ENCODE measurements around the gene TBC1D22A.

The TBC1D22A gene

GRCh38 chr22:47175151-47176025, 412.9 kb downstream of the TBC1D22A start:
- DNase-seq, result no peak

DNA sequence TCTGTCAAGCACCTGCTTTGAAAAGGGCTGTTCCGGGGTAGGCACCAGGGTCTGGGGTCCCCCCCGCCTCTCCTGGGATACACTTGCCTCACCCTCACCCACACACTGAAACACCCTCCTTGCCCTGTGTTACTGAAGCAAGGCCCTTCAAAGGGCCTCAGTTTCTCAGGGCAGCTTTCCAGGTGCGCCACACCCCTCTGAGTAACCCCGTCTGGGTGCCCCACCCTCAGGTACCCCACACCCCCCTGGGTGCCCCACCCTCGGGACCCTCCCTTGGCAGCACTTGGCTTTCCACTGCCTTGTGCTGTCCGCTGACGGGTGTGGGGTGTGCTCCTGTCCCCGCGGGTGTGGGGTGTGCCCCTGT, 413.6 kb downstream of the TBC1D22A start:
- DNase-seq, result no peak

GRCh38 chr22:47176573-47177333, 414.3 kb downstream of the TBC1D22A start:
- DNase-seq, result no peak

- no peak for DNase-seq
These were observed 414.9 kb downstream of the TBC1D22A start for GRCh38 chr22:47177334-47177815.

DNA sequence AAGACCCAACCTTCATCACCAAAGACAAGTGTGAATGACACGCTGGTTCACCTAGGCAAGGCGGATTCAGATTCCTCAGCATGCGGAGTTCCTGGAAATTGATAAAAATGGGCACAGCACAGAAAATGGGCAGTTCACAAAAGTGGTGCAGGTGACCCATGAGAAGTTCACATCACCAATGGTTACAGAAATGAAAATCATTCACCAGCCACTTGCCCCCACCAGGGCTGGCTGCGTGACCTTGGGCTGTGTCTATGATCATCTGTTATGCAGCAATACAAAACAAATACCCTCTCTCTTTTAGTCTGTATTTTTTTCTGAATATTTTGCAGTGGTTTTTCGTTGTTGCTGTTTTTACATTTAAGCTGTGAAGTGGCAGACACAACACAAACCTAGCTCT, 415.9 kb downstream of the TBC1D22A start:
- no peak for DNase-seq

- no peak for DNase-seq
These were observed 418.3 kb downstream of the TBC1D22A start for GRCh38 chr22:47180796-47181195.

DNA sequence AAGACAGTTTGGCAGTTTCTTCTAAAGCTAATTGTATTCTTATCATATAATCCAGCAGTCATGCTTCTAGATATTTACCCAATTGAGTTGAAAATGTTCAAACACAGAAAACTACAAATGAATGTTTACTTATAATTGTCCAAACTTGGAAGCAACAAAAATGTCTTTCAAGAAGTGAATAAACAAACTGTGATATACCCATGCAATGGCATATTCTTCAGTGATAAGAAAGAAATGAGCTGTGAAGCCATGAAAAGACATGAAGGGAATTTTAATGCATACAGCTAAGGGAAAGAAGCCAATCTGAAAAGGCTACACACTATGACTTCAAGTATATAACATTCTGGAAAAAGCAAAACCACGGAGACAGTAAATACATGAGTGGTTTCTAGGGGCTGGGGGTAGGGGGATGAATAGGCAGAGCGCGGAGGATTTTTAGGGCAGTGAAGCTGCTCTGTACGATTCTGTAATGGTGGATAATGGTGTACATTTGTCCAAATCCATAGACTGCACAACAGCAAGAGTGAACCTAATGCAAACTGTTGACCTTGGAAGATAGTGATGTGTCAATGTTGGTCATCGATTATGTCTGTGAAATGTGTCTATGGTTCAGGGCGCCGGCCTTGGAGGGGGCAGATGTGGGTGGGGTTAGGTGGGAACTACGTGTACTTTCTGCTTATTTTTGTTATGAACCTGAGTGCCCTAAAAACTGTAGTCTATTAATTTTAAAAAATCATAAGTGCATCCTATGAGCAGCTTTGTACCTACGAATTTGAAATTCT, 424.9 kb downstream of the TBC1D22A start:
- DNase-seq, result no peak

DNA sequence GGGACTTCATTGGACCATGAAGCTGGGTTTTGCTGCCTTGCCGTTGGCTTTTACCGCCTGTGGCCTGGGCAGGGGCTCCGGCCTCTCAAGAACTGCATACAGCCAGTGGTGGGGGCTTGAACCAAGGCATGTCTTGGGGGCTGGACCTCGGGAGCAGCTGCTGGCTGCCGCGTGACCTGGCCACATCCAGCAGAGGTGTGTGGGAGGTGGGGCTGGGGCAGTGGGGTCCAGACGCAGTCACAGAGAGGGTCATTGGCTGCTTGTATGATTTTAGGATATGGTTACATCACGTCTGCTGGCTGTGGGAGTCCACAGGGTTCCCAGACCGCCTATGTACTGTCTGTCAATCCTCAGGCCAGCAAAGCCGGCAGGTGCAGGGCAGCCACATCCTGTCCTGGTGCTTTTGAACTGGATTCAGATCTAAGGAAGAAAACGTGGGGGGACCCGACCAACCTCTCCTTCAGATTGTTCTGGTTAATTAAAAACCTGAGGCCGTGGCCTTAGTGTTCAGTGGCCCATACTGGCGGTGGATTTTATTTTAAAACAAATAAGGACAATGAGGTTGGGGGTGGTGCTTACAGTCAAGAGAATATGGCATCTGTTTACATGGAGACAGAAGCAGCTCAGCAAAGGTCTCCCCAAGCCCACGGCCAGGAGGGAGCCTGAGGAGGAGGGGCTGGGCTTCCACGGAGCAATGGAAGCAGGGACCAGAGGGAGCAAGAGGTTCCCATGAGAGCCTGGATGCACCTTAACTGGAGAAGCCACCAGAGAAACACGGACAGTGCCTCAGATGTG, 426.0 kb downstream of the TBC1D22A start:
- no peak for DNase-seq

DNA sequence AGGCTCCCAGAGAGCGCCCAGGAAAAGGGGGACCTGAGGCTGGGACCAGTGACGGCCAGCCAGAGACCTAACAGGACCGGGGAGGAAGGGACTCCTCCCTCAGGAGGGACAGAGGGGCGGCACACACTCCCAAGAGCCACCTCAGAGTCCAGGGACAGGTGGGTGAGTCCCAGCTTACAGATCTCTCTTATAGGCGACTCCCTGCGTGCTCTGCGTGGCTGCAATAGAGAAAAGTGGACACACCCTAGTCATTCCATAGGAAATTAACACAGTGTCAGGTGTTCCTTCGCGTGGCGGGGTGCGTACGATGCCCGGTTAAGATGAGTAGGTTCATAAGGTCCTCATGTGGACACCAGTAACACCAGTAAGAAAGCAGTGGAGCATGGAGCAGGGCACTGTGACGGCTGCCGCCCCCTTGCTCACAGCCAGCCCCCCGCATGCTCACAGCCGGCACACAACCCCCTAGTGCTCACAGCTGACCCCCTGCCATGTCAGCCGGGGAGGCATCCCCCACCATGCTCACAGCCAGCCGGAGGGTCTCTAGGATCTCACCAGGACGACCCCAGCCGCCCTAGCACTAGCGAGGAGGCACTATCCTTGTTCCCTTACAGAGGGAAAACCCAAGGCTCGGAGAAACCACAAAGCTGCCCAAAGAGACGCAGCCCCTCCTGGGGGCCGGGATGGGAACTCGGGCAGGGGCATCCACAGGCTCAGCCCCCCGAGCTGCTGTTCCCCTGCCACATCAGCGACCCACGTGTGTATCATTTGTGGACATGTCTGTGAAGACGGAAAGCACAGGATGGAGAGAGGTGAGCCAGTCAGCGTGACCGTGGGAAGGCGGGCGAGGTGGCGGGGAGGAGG, 426.8 kb downstream of the TBC1D22A start:
- no peak for DNase-seq

- no peak for DNase-seq
These were observed 428.0 kb downstream of the TBC1D22A start for GRCh38 chr22:47190276-47190956.

GRCh38 chr22:47190957-47191670, 428.7 kb downstream of the TBC1D22A start:
- no peak for DNase-seq

DNA sequence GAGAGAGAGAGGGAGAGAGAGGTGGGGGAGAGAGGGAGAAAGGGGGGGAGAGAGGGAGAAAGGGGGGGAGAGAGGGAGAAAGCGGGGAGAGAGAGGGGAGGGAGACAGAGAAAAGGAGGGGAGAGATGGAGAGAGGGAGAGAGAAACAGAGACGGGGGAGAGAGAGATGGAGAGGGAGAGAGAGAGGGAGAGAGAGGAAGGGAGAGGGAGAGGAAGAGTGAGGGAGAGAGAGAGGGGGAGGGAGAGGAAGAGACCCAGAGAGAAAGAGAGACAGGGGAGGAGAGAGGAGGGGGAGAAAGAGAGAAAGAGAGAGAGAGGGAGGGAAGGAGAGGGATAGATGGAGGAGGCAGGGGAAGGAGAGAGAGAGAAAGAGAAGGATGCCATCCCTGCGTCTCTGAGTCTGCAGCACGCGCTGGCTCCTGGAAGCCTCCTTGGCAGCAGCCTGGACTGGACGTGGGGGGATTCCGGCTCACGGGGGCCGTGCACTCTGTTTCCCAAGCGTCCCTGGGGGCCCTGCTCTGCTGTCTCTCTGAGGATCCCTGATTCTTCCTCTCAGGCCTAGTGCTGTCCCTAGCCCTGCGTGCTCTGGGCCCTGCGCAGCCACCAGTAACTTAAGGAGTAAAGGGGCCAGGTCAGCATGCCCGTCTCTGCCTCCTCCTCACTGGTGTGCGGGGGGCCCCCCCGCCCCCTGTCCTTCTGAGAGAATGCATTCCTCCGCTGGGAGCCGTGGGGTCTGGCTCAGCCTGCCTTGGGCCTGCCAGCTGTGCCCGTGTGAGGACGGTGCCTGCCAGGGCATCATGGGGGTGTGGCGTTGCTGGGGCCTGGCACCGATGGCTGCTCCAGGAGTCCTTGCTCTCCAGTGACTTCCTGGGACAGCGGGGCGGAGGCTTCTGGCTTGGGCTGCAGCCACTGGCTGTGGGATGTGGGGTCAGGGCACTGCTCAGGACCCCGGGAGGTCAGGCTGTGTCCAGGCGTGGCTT, 429.5 kb downstream of the TBC1D22A start:
- no peak for DNase-seq

DNA sequence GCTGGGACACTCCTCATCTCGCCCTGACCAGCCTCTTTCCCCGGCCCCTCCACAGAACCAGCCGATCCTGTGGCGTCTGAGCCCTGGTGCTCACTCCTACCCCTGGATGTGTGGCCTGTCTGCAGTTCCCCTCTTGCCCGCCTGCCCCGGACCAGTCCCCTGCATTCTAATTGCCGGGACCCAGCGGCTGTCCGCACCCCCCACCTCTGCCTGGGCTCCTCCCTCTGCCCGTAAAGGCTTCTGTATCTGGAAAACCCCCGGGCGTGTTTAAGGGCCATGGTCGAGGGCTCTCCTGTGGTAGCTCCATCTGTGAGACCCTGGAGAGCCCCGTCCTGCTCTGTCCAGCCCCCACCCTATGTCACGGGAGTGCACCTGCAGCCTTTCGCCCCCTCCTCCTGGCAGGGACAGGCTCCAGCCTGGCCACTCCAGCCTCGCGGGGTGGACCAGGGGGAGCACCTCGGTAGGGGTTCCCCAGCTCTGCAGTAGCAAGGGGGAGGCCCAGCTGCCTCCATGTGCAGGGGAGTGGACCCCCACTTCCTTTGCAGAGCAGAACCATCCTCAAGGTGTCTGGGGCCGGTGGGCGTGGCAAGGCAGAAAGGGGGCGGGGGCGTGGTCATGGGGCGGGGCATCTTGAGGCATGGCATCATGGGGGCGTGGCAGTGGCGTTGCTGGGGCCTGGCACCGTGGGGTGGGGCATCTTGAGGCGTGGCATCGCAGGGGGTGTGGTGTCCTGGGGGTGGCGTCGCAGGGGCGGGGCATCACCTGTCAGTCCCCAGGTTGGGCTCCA, 430.4 kb downstream of the TBC1D22A start:
- no peak for DNase-seq

DNA sequence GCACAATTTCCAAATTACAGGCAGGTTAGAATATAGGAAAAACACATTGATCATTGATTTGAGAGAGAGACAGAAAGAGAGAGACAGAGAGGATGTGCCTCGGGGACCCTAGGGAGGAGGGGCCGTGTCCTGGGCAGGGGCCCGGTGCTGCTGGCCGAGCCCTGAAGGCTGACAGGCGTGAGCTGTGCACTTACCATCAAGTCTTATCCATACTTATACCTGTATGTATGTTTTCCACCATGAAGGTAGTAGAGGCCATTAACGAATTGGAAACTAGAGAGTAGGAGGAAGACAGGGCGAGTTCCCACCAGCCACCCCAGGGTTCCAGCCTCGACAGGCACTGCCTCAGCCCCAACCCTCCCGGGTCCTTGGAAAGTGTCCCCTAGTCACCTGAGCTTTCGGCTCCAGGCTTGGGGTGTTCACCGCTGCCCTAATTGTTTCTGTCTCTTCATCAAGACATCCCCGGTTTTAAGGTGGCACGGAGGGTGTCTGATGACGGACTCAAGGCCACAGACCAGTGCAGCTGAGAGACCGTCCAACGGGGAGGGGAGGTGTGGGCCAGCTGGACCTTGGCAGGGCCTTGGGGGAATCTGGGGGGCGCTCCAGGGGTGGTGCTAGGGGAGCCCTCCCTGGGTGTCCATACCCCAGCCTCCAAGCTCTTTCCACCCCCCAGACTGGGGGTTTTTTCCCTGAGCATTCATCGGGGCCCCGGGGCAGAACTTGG, 431.3 kb downstream of the TBC1D22A start:
- DNase-seq, result no peak

- no peak for DNase-seq
These were observed 432.2 kb downstream of the TBC1D22A start for GRCh38 chr22:47194476-47195155.

DNA sequence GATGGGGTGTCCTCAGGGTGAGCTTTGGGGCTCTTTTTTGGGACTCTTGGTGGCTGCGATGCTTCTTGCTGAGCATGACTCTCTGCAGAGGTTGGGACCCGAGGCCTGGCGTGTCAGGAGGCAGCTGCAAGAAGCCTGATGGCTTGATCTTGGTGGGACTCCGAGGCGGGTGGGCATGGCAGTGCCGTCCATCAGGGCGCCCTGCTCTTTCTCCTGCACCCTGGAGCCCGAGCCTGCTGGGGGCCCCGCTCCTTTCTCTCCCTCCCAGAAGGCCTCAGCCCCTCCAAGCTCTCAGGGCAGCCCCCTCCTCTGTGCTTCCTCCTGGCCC, 432.7 kb downstream of the TBC1D22A start:
- DNase-seq, result no peak

Data from suppressor macrophage (primary cell).